ENCODE data around the gene DTNB. TPM values are rescaled to one million over a fixed set of nuclear protein-coding genes. Genes with fewer than 3 reads are reported as not detected.

The DTNB gene
- total and polyA plus RNA-seq, 2 donors (not counting 3 experiments of a cell fraction or from before 2014, with no cell fraction given), result 11.5 to 17.0 TPM

DNA sequence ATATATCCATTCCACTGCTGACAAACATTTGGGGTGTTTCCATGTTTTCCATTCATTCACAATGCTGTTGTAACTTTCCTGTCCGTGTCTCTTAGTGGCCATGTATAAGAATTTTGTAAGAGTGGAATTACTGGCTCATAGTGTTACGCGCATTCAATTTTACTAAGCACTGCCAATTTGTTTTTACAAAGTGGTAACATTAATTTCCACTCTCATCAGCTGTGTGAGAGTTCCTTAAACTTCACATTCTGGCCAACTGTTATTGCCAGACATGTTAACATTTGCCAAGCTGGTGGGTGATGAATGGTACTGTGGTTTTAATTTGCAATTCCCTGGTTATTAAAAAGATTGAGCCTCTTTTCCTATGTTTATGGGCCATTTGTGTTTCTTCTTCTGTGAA is 134.2 kb downstream of the DTNB start:
- Histone ChIP-seq H3K4me3 (replicated peaks in 1 of 3; ENCODE audit: insufficient read depth in 1 of 3, low read depth in 1 of 3, low read length in 3 of 3) (no peak overlapping the region), H3K4me1 (ENCODE audit: control insufficient read depth, extremely low read depth, insufficient read depth, low read length) (no peaks in the 10 kb centered on the region), H2AFZ (ENCODE audit: low read depth, low read length) (no peak overlapping the region), H3K9me3 (replicated peaks; ENCODE audit: control insufficient read depth, insufficient read depth, low read length) (no peaks in the 10 kb centered on the region), H4K20me1 (replicated peaks; ENCODE audit: control insufficient read depth, extremely low read depth, insufficient read depth, low read length) (no peaks in the 10 kb centered on the region), H3K4me2 (ENCODE audit: insufficient read depth, low read length) (no peak overlapping the region), H3K27me3 (ENCODE audit: control insufficient read depth in 2 of 2, insufficient read depth in 2 of 2, low read length in 2 of 2) (no peaks in the 10 kb centered on the region), H3K9ac (replicated peaks; ENCODE audit: extremely low read depth, insufficient read depth, low read length) (no peak overlapping the region), H3K36me3 (ENCODE audit: control insufficient read depth in 2 of 2, extremely low read depth in 1 of 2, insufficient read depth in 2 of 2, low read length in 2 of 2) (no peaks in the 10 kb centered on the region), H3K27ac (ENCODE audit: insufficient read depth, low read depth, low read length) (no peak overlapping the region), H3K79me2 (ENCODE audit: control insufficient read depth, insufficient read depth, low read length) (no peaks in the 10 kb centered on the region), H3K9me1 (replicated peaks; ENCODE audit: control insufficient read depth, extremely low read depth, insufficient read depth, low read length) (no peaks in the 10 kb centered on the region)
- DNase-seq (ENCODE audit: low read depth, low spot score), result no peak
- POLR2A ChIA-PET, result no interaction called here
- no peak for TF ChIP-seq POLR2A (IDR thresholded peaks at IDR 0.05; ENCODE audit: low read depth, low read length)
- TF ChIP-seq, protein P1, sequence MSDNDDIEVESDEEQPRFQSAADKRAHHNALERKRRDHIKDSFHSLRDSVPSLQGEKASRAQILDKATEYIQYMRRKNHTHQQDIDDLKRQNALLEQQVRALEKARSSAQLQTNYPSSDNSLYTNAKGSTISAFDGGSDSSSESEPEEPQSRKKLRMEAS (IDR thresholded peaks at IDR 0.05; ENCODE audit: insufficient read depth, insufficient read length), result no peak
- TF ChIP-seq EZH2 (IDR thresholded peaks at IDR 0.05; ENCODE audit: borderline replicate concordance, low read depth, low read length, severe bottlenecking), result no peak
- no peak for TF ChIP-seq JUN (IDR thresholded peaks at IDR 0.05; ENCODE audit: borderline replicate concordance, insufficient read depth, insufficient read length, low read depth)
- TF ChIP-seq GATA2 (IDR thresholded peaks at IDR 0.05; ENCODE audit: insufficient read depth, insufficient read length, low read depth, low read length), result no peak
- no peak for TF ChIP-seq MYC (IDR thresholded peaks at IDR 0.05; ENCODE audit: low read depth, low read length)
- dilution Hi-C loops (cut with MboI; ENCODE audit: extremely low pct_ligation_motif_present, low sequenced_read_pairs) (no loop called here), intact Hi-C loops (cut with micrococcal nuclease) (no loop called here)
- FAIRE-seq, result no peak
- BruUV-seq (replicated peaks), result no TSS peak
- CTCF ChIA-PET, result no interaction called here

DNA sequence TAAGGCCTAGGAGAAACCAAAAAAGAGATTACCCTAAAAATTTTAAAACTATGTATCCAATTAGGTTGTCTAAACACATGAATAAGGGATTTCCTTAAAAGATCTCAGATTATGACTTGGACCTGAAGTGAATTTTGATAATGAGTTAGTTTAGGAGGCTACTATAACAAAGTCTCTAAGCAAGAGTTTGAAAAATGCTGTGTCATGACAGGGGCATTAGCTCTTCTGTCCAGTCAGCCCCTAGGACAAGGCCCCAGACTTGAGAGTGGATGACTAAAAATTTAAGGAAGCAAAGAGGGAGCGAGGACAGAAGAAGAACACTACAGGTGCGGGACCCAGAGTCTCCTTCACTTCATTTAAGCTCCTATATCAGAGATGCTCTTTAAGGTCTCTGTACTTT is 135.9 kb downstream of the DTNB start:
- intact Hi-C loops (cut with micrococcal nuclease), result no loop called here
- FAIRE-seq (no peak), DNase-seq (ENCODE audit: low read depth, low spot score) (no peak)
- H3K27ac ChIP-seq (ENCODE audit: insufficient read depth, low read depth, low read length), result no peak overlapping the region
- dilution Hi-C loops (cut with MboI; ENCODE audit: extremely low pct_ligation_motif_present, low sequenced_read_pairs), result no loop called here
- no peak overlapping the region for H2AFZ ChIP-seq (ENCODE audit: low read depth, low read length)
- TF ChIP-seq FOS (IDR thresholded peaks at IDR 0.05; ENCODE audit: borderline replicate concordance, insufficient read depth, low read length) (no peak), GATA2 (IDR thresholded peaks at IDR 0.05; ENCODE audit: insufficient read depth, insufficient read length, low read depth, low read length) (no peak), JUN (IDR thresholded peaks at IDR 0.05; ENCODE audit: borderline replicate concordance, insufficient read depth, insufficient read length, low read depth) (no peak), EZH2 (IDR thresholded peaks at IDR 0.05; ENCODE audit: borderline replicate concordance, low read depth, low read length, severe bottlenecking) (no peak), POLR2AphosphoS5 (IDR thresholded peaks at IDR 0.05; ENCODE audit: insufficient read depth, low read depth, low read length) (no peak)
- TF ChIP-seq, protein P2, sequence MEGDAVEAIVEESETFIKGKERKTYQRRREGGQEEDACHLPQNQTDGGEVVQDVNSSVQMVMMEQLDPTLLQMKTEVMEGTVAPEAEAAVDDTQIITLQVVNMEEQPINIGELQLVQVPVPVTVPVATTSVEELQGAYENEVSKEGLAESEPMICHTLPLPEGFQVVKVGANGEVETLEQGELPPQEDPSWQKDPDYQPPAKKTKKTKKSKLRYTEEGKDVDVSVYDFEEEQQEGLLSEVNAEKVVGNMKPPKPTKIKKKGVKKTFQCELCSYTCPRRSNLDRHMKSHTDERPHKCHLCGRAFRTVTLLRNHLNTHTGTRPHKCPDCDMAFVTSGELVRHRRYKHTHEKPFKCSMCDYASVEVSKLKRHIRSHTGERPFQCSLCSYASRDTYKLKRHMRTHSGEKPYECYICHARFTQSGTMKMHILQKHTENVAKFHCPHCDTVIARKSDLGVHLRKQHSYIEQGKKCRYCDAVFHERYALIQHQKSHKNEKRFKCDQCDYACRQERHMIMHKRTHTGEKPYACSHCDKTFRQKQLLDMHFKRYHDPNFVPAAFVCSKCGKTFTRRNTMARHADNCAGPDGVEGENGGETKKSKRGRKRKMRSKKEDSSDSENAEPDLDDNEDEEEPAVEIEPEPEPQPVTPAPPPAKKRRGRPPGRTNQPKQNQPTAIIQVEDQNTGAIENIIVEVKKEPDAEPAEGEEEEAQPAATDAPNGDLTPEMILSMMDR (IDR thresholded peaks at IDR 0.05; ENCODE audit: extremely low read depth in 1 of 2, insufficient read depth in 1 of 2, low read depth in 1 of 2, low read length in 2 of 2), result no peak
- TF ChIP-seq, protein P1 (IDR thresholded peaks at IDR 0.05; ENCODE audit: insufficient read depth, insufficient read length), result no peak
- POLR2A ChIA-PET, result no interaction called here
- H3K79me2 ChIP-seq (ENCODE audit: control insufficient read depth, insufficient read depth, low read length), result no peaks in the 10 kb centered on the region
- CTCF ChIA-PET, result interaction anchor here (1.4 kb wide), 2 partner anchors 9 to 127 kb away, joined by 3 to 4 read pairs; no protein-coding TSS in a partner anchor
- no peaks in the 10 kb centered on the region for H3K4me1 ChIP-seq (ENCODE audit: control insufficient read depth, extremely low read depth, insufficient read depth, low read length)
- no peaks in the 10 kb centered on the region for H3K9me1 ChIP-seq (replicated peaks; ENCODE audit: control insufficient read depth, extremely low read depth, insufficient read depth, low read length)
- no peak overlapping the region for H3K9ac ChIP-seq (replicated peaks; ENCODE audit: extremely low read depth, insufficient read depth, low read length)
- H3K4me2 ChIP-seq (ENCODE audit: insufficient read depth, low read length), result no peak overlapping the region
- no peaks in the 10 kb centered on the region for H3K9me3 ChIP-seq (replicated peaks; ENCODE audit: control insufficient read depth, insufficient read depth, low read length)
- H4K20me1 ChIP-seq (replicated peaks; ENCODE audit: control insufficient read depth, extremely low read depth, insufficient read depth, low read length), result no peaks in the 10 kb centered on the region
- no peaks in the 10 kb centered on the region for H3K36me3 ChIP-seq (ENCODE audit: control insufficient read depth in 2 of 2, extremely low read depth in 1 of 2, insufficient read depth in 2 of 2, low read length in 2 of 2)
- no TSS peak for BruUV-seq (replicated peaks)
- no peaks in the 10 kb centered on the region for H3K27me3 ChIP-seq (ENCODE audit: control insufficient read depth in 2 of 2, insufficient read depth in 2 of 2, low read length in 2 of 2)
- H3K4me3 ChIP-seq (replicated peaks in 1 of 3; ENCODE audit: insufficient read depth in 1 of 3, low read depth in 1 of 3, low read length in 3 of 3), result no peak overlapping the region
